GM18868 (cell line): ENCODE data around the gene ALOX15.
"Not testable (repeated sequence)": the region's sequence is repeated elsewhere in the genome, so short reads cannot be mapped to it uniquely, and the experiment has no call there.

Experiments
- ATAC-seq: cut with Tn5 transposase; IDR thresholded peaks from one replicate; pipeline ENCODE4 v1.9.1; 2021; ENCODE audit warnings: mild to moderate bottlenecking, moderate library complexity; ENCODE audit not compliant: unreplicated experiment

ALOX15 gene, protein sequence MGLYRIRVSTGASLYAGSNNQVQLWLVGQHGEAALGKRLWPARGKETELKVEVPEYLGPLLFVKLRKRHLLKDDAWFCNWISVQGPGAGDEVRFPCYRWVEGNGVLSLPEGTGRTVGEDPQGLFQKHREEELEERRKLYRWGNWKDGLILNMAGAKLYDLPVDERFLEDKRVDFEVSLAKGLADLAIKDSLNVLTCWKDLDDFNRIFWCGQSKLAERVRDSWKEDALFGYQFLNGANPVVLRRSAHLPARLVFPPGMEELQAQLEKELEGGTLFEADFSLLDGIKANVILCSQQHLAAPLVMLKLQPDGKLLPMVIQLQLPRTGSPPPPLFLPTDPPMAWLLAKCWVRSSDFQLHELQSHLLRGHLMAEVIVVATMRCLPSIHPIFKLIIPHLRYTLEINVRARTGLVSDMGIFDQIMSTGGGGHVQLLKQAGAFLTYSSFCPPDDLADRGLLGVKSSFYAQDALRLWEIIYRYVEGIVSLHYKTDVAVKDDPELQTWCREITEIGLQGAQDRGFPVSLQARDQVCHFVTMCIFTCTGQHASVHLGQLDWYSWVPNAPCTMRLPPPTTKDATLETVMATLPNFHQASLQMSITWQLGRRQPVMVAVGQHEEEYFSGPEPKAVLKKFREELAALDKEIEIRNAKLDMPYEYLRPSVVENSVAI

DNA sequence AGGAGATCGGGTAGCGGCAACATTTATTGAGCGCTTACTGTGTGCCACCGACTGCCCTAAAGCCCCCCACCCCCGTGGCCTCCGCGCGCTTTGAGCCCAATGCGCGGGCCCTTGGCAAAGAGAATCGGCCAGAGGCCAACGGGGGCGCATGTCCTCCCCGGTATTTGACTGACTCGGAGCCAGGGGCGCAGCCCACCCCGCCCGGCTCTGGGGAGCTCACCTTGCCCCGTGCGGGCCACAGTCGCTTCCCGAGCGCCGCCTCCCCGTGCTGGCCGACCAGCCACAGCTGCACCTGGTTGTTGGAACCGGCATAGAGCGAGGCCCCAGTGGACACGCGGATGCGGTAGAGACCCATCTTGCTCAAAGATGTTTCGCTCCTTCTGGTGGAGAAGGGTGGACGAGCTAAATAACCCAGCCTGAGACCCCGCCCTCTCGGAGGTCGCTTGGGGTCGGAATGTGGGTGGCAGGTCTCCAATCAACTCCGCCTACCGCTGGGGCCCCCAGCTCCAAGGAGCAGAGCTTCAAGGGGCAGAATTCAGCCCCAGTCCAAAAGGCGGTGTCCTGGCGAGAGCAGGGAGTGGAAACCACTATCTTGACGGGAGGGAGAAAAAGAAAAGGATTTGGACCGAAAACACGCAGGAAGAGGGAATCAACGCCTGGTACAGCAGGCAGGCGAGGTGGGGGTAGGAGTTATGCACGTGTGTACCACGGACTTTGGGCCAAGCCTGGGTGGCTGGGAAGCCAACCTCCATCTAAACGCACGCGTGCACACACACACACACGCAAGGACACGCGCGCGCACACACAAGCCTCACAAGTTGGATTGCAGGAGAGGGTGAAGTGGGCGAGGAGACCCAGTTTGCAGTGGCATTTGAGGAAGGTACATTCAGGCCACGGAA, at the start of gene ALOX15:
TSS of gene ALOX15 (minus strand) at position 382 of the 899 bp plus-strand sequence. CDS start at position 355, 27 bp downstream.
- no peak for ATAC-seq

DNA sequence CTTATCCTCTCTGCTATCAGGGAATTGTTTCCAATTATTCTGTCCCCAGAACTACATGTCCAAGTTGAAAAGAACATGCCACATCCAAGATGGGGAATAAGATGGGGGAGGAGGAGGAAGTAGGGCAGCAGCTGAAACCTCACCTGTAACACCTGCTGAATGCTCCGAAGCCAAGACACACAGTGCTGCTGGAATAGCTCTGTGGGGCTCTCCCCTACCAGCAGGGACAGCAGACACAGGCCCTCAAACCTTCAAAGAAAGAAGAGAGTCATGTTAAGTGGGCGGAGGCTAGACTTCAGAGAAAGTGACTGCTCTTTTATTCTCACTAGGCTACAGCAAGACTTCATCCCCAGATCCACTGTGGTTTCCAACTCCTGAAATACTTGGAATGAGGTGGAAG, 49.3 kb upstream of the ALOX15 start:
- no peak for ATAC-seq

DNA sequence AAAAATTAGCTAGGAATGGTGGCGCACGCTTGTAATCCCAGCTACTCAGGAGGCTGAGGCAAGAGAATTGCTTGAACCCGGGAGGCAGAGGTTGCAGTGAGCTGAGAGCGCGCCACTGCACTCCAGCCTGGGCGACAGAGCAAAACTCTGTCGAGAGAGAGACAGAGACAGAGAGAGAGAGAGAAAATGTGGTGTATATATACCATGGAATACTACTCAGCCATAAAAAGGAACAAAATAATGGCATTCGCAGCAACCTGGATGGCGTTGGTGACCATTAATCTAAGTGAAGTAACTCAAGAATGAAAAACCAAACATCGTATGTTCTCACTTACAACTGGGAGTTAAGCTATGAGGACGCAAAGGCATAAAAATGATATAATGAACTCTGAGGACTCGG, 48.4 kb upstream of the ALOX15 start:
- ATAC-seq, result not testable (repeated sequence)

DNA sequence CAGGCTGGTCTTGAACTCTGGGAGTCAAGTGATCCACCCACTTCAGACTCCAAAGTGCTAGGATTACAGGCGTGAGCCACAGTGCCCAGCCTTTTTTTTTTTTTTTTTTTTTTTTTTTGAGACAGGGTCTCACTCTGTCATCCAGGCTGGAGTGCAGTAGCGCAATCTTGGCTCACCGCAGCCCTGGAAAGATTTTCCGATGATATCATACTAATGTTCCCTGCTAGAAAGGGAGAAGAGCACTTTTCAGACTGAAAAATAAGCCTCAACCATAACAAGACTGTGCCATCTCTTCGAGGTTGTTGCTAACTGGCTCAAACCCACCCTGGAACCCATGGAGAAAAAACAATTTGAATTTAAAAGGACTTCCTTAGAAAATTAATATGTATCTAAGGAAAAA, 42.3 kb upstream of the ALOX15 start:
- ATAC-seq, result not testable (repeated sequence)

DNA sequence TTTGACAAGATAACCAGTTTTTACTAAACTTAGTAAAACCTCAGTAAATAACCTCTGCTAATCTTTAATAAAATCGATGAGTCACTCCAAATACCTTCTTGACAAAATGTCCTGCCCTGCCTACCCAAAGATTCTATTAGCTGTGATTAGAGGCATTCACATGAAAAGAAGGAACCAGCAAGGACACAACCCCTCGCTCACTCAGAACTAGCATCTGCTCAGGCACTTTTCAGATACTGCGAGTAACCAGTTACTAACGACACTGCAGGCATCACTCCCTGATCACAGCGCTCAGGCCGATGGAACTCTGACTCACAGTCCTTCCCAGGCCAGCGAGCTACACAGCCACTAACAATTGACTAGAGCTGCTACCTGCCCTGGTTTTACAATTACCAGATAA, 38.2 kb upstream of the ALOX15 start:
- ATAC-seq, result no peak

DNA sequence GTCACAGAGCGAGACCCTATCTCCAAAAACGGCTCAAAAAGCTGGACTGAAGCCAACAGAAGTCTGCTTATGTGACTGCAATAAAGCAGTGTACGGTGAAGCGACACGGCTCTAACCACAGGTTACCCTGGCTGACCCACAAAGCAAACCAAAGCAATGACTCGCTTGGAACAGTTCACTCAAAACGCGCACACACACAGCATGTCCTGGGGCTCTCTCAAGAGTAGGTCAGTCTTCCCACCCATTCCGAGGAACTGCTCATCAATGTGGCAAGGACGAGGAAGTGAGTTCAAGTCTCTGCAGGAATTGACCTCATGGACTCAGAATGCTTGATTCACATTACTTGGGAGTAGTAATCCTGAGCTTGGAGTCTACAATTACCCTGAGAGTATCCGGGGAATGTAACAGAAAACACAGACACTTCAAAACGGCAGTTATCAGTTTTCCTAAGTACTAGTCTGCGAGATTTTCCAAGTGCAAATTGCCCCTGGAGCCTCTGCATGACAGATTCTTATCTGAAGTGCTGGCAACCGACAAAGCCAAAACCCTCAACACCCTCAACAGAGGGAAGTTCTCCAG, 37.1 kb upstream of the ALOX15 start:
- no peak for ATAC-seq

DNA sequence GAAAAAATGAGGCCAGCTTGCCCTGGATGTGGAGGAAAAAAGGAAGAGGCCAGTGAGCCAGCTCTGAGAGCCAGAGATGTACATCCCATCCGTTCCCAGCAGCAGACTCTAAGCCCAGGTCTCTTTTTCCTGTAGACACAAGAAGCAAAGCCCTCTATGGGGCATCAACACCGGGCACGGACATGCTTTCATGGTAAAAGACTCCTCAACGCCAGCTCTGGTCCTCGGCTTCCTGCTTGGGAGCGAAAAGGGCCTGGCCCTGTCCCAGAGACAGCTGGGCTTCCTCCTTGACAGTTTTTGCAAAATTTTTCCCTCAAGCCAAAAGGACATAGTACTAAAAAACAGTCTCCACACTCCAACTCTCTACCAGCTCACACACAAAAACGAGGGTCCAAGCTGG, 35.3 kb upstream of the ALOX15 start:
- ATAC-seq, result no peak

DNA sequence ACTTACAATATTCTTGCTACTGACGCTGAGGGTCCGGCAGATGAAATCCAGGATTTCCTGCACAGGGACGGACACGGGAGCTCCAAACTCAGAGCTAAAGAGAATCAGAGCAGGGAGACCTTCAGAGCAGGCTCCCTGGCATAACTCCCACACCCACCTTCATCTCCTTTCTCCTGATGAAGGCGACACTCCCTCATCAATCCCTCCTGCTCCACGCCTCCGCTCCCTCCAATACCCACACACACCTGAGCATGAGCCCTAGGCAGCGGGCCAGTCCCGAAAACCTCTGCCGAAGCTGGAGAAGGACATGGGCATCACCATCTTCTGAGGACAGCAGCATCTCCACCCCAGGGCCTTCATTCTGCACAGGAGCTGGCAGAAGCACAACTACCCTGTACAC, 34.3 kb upstream of the ALOX15 start:
- no peak for ATAC-seq

DNA sequence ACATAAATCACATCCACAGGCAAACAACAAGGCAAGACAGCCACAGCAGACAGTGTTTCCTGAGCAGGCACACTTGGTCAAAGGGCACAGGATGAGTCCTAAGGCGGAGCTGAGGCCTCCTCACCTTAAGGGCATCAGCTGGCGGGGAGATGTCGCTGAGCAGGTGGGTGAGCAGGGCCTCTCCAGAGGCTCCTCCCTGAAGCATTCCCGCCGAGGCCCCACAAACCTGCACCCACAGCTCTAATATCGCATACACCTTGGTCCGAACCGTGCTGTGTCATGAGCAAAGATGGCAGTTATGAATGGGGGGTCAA, 33.2 kb upstream of the ALOX15 start:
- ATAC-seq, result no peak

DNA sequence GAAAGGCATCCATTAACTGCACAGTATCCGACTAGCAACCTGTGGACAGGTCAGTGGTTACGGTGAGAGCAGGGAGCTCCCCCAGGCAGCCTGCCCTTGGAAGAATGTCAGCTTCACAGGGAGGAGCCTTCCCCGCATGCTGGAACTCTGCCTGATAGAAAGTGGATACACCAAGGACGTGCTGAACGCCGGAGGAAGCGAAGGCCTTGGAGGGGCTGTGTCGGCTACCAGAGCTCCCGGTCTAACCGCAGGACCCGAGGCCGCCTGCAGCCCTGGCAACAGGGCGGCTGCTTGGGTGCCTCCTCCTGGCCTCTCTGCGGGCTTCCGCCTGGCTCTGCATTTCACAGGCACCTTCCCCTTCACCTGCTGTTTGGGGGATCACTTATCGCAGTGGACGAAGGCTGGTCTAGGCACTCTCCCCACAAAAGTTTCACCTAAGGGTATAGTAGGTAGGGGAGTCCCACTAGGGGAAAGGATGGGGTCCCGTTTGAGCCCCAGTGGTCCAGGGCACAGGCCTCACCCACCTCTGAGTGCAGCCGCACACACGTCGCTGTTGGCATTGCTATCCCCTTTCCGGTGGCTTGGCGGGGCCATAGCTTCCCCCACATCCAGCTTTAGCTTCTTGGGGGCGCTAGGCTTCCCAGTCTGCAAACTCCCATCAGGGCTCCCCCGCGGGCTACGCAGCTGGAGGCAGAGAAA, 32.7 kb upstream of the ALOX15 start:
- no peak for ATAC-seq

DNA sequence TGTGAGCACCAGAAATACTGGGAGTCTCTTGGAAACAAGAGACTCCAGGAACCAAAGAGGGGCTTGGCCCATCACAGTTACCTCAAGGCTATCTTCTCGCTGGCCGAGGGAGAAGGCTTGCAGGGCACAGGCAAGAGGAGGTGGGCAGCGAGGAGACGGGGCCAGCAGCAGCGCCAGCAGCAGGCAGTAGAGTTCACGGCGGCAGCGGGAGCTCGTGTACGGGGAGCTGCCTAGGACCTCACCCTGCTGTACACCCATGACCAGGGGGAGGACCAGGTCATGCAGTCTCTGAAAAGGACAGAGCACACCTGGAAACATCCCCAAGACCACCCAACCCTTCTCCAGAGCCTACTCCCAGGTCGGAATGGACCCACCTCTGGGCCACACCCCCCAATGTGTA, 31.7 kb upstream of the ALOX15 start:
- ATAC-seq, result no peak

DNA sequence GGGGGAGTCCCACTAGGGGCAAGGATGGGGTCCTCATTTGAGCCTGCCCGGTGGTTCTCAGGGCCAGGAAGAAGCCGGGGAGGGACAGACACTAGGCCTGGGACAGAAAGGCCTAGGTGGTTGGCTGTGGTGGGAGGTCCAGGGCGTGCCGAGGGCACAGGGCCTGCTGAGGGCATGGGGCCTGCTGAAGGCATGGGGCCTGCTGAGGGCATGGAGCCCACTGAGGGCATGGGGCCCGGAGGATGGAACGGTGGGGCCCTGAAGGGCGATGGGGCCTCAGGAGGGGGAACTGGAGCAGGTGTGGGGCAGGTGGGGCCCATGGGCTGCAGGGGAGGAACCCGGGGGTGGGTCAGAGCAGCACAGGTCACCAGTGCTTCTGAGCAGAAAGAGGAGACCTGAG, 31.3 kb upstream of the ALOX15 start:
- no peak for ATAC-seq

DNA sequence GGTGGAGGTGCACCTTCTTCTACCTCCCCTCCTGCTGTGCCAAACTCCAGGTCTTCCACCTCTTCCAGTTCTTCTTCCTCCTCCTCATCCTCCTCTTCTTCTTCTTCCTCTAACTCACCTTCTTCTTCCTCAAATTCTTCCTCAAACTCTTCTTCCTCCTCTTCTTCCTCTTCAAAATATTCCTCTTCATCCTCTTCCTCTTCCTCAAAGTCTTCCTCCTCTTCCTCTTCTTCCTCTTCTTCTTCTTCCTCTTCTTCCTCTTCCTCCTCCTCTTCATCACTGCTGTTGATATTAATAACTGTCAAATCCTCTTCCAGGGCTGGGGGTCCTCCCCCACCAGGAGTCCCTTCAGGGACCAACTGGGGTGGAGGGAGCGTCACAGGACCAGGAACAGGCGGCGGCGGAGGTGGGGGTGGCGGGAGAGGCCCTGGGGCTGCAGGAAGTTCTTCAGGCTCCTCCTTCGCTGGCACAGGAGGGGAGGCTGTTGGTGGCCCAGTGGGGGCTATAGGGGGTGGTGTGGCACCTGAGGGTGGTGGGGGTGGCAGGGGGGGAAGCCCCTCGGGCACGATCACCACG, 30.7 kb upstream of the ALOX15 start:
- no peak for ATAC-seq

DNA sequence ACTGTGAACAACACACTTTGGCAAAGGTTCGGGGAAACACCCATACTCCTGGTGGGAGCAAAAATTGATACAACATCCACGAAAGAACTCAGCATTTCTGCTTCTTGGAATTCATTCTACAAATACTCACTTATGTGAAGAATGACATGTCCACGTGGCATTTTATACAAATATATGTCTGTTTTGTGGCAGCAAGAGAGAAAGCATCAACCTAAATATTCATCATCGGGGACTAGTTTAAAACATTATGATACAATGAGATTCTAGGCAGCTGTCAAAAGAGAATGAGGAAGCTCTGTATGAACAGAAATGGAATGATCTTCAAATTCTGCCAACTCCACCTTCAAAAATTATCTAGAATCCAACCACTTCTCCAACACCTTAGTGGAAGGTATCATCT, 25.7 kb upstream of the ALOX15 start:
- no peak for ATAC-seq

DNA sequence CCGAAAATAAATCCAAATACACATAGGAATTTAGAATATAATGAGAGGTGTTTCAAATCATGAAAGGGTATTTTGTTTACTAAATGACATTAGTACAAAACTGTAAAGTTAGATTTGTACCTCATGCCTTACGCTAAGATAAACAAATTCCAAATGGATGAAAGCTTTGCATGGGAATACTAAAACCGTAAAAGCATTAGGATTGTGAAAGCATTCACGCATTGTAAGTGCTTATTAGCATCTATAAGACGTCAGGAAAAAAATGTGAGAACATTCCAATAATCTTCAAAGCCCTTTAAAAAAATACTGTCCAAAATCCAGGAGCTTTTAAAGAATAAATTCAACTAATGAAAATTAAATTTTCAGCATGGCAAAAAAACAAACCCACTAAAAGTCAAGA, 24.8 kb upstream of the ALOX15 start:
- no peak for ATAC-seq

DNA sequence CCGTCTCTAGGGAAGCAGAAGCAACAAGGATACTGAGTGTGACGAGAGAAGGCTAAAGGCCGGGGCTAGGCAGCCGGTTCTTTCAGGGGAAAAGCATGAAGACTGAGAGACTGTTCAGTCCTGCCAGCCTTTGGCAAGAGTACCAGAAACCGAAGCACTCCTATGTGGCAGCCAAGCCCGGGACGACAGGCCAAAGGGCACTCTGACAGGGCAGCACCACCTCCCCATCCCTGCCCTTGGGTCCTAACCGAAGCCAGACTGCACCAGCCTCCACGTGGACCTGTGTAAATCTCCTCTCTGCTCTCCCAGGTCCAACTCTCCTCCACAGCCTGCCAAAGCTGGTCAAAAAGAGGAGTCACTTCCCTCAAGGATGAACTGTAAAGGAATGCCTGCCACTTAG, 23.5 kb upstream of the ALOX15 start:
- no peak for ATAC-seq

DNA sequence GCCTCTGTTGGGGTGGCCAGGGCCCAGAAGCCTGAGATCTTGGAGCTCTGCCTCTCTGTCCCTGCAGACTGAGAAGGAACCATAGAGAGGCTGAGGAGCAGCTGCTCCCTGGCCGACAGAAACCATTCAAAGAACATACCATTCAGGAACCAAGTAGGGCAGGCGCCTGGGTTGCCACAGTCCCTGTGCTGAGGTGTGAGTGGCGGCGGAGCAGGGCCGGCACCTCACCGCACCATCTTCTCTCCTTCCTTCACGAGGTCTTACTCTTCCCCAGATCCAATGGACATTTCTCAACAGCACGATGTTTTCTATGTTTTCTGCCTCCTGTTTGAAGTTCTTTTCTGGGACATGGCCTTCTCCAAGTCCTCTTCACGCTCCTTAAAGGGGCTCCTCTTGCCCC, 22.8 kb upstream of the ALOX15 start:
- no peak for ATAC-seq

DNA sequence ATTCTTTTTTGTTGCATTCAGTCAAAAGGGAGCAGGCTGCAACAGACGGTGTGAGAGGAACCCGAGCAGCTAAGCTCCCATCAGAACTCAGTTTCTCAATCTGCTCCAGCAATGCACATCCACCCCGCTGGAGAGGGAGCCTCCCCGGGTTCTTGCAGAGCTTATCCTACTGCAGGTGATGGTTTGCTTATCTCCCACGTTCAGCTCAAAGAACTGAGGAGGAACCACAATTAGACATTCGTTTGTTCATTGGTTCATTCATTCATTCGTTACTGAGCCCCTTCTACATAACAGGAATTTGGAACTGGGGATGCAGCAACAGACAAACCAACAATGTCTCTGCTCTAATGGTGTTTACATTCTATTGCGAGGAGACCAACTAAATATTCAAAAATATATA, 22.2 kb upstream of the ALOX15 start:
- ATAC-seq, result no peak

DNA sequence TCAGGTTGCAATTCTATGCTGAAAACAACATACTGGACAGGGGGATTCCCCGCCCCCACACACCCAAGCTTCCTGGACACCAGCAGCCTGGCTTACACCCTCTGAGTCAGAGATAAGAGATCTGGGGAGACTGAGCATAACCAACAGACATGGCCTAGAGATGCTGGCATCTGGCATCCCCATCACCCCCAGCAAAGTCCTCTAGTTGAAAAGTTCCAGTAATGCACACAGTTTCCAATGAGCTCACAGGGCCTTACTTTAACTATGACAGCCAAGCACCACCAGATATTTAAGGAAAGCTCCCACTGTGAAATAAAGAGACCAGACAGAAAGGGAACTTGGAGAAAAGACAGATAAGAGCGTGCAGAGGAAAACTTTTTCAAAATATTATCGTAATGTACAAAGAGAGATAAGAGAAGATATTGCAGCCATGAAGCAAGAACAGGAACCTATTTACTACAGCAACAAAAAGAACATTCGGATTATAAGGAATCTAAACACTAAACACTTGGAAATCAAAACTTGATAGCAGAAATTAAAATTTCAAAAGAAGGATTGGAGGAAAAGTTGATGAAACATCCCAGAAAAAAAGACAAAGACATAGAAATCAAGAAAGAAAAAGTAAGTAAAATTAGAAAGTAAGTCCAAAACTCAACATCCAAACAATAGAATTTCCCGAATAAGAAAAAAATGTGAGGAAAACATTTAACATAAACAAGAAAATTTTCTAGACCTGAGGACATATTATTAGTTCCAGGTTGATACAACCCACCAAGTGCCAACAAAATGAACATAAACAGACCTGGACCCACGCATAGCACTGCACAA, 17.2 kb upstream of the ALOX15 start:
- ATAC-seq, result no peak

DNA sequence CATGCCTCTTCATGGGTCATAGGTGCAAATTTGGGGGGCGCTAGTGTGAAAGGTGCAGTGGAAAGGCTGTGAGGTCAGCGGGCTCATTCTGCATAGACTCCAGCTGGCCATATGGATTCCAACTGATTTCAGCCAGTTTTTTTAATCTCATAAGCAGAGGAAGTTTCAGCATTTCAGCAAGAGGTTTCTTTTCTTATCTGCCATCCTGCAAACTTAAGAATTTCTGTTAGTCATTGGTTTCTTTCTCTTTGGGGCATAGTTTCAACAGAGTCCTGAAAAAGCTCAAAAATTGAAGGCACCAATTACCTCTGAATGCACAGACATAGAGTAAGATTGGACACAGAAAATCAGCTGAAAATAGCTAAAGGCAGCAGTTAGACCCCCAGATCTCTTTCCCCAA, 16.2 kb upstream of the ALOX15 start:
- ATAC-seq, result no peak
